Stimulated activated CD4-positive, alpha-beta T cell treated with anti-CD3 and anti-CD28 coated beads, Interleukin-4, amount 100 ng/mL, for 4 hours (primary cell): Measurements from ENCODE around the gene COA3.

Experiments used
- DNase-seq, 2 experiments: peaks; one replicate each; pipeline ENCODE4 v3.0.0-alpha.2; 2020

Gene COA3

GRCh38 chr17:42798383-42799380 is at the start of gene COA3, which contains the start of gene CNTD1:
COA3 (minus strand) TSS chr17:42798704; CDS start chr17:42798681, 23 bp downstream.
CNTD1 (plus strand) TSS chr17:42798861; CDS start chr17:42799068, 207 bp downstream.
- peak; percentile 74 to 79 for DNase-seq

GRCh38 chr17:42848093-42848492 is 49.6 kb upstream of the COA3 start:
- no peak for DNase-seq

- DNase-seq = no peak
These were observed 48.2 kb upstream of the COA3 start for GRCh38 chr17:42846594-42847280.

GRCh38 chr17:42845918-42846593 is 47.6 kb upstream of the COA3 start:
- DNase-seq = no peak

- no peak for DNase-seq
These were observed 47.0 kb upstream of the COA3 start for GRCh38 chr17:42845556-42845917.

- no peak for DNase-seq
These were observed 46.5 kb upstream of the COA3 start for GRCh38 chr17:42844761-42845555.

- no peak for DNase-seq
These were observed 45.8 kb upstream of the COA3 start, which contains the start of gene AOC2 for GRCh38 chr17:42844271-42844670. AOC2 (plus strand) TSS chr17:42844580; CDS start chr17:42844627, 47 bp downstream.

GRCh38 chr17:42843358-42843934 is 44.9 kb upstream of the COA3 start:
- no peak for DNase-seq

- no peak for DNase-seq
These were observed 43.6 kb upstream of the COA3 start for GRCh38 chr17:42841975-42842685.

GRCh38 chr17:42835732-42836131 is 37.2 kb upstream of the COA3 start:
- DNase-seq = no peak

- no peak for DNase-seq
These were observed 35.4 kb upstream of the COA3 start for GRCh38 chr17:42833767-42834422.

- DNase-seq = peak; percentile 87 to 90
These were observed 34.6 kb upstream of the COA3 start, which contains the start of gene PSME3 for GRCh38 chr17:42832934-42833766. PSME3 (plus strand) TSS chr17:42833397; CDS start chr17:42833632, 235 bp downstream.

GRCh38 chr17:42832213-42832933 is 33.9 kb upstream of the COA3 start:
- DNase-seq = no peak

- no peak for DNase-seq
These were observed 32.5 kb upstream of the COA3 start for GRCh38 chr17:42830971-42831370.

GRCh38 chr17:42827472-42827871 is 29.0 kb upstream of the COA3 start:
- no peak for DNase-seq

GRCh38 chr17:42821176-42821575 is 22.7 kb upstream of the COA3 start:
- DNase-seq = no peak

- DNase-seq = peak; percentile 50 to 59
These were observed 21.5 kb upstream of the COA3 start for GRCh38 chr17:42819939-42820535.

GRCh38 chr17:42818379-42818778 is 19.9 kb upstream of the COA3 start:
- DNase-seq = no peak
